ENCODE measurements around the gene IMP4.

- no peak for TF ChIP-seq CTCF (conservative IDR thresholded peaks at IDR 0.05; ENCODE audit: low read length)
- no peak for TF ChIP-seq EZH2phosphoT487 (IDR thresholded peaks at IDR 0.05; ENCODE audit: borderline replicate concordance)
These were observed 2.4 kb downstream of the IMP4 start for GRCh38 chr2:130345091-130345490.

All from Loucy (cell line).